ENCODE measurements around the gene PSORS1C2.
A peak's percentile ranks its signal among the peaks of the same experiment; 100 is the strongest.

The PSORS1C2 gene

DNA sequence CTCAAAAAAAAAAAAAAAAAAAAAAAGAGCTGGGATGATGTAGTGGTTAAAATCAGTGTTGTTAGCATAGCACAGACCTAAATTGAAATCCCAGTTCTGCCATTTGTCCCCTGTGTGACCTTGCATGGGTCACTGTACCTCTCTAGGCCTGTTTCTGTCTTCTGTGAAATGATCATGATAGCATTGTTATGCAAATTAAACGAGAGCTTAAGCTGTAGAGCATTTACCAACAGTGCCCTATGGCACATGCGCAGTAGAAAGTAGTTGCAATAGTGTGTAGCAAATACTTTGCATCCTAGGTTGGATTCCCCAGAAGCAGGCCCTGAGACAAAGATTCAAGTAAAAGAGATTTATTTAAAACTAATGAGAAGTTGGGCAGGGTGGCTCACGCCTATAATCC is 7.3 kb downstream of the PSORS1C2 start:
- no peaks in the 10 kb centered on the region for H3K27me3 ChIP-seq
- H3K4me3 ChIP-seq: no peak overlapping the region
- no peaks in the 10 kb centered on the region for H3K9me3 ChIP-seq (replicated peaks in 1 of 11)
- no peak for TF ChIP-seq Cebpa-rat (IDR thresholded peaks at IDR 0.05)
- no peaks in the 10 kb centered on the region for H4K20me1 ChIP-seq
- H3K36me3 ChIP-seq: no peaks in the 10 kb centered on the region
- H3K27ac ChIP-seq: no peak overlapping the region
- H3K4me2 ChIP-seq: no peak overlapping the region
- H3K9ac ChIP-seq: no peak overlapping the region
- H3K4me1 ChIP-seq: 0 out of 20 replicates have a peak, but pooled peaks cover 0 to 2% (median 0%) of the 10 kb centered on the region in 10 experiments

DNA sequence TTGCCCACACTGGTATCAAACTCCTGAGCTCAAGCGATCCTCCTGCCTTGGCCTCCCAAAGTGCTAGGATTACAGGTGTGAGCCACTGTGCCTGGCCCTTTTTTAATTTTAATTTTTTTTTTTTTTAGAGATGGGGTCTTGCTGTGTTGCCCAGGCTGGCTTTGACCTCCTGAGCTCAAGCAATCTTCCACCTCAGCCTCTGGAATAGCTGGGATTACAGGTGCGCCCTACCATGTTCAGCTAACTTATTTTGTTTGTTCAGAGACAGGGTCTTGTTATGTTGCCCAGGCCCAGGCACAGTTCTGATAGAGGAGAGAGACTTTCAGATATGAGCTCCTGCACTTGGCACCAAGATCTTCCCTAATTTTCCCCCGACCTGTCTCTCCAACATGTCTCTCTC is 8.1 kb downstream of the PSORS1C2 start:
- no peaks in the 10 kb centered on the region for H3K9me3 ChIP-seq (replicated peaks in 1 of 11)
- H3K4me3 ChIP-seq: no peak overlapping the region
- no peaks in the 10 kb centered on the region for H4K20me1 ChIP-seq
- TF ChIP-seq Cebpa-rat (IDR thresholded peaks at IDR 0.05): no peak
- H3K27ac ChIP-seq: no peak overlapping the region
- no peak overlapping the region for H3K9ac ChIP-seq
- H3K4me1 ChIP-seq: peaks cover under 1 to 10% (median 3%) of the 10 kb centered on the region in 10 experiments; a peak in 13 of 20 replicates
- no peak overlapping the region for H3K4me2 ChIP-seq
- H3K36me3 ChIP-seq: no peaks in the 10 kb centered on the region
- H3K27me3 ChIP-seq: no peaks in the 10 kb centered on the region

DNA sequence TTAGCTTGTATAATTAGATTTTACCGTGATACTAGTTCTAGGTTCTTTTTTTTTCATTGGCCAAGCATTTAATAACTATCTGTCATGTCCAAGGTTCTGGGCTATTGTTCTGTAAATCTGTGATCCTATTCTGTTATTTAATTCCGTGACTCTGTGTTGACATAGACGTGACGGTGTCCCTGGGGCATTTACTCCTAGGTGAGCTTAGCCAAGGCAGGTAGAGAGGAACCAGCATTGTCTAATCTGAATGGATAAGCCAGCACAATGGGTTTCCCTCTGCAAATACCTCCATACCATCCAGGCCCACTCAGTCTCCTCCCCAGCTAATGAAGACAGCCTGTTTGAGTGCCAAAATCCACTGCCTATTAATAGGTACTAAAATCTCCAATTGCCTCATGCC is 9.7 kb downstream of the PSORS1C2 start:
- no peak for TF ChIP-seq Cebpa-rat (IDR thresholded peaks at IDR 0.05)
- Histone ChIP-seq H3K36me3 (no peaks in the 10 kb centered on the region), H3K9me3 (replicated peaks in 1 of 11) (no peaks in the 10 kb centered on the region)

DNA sequence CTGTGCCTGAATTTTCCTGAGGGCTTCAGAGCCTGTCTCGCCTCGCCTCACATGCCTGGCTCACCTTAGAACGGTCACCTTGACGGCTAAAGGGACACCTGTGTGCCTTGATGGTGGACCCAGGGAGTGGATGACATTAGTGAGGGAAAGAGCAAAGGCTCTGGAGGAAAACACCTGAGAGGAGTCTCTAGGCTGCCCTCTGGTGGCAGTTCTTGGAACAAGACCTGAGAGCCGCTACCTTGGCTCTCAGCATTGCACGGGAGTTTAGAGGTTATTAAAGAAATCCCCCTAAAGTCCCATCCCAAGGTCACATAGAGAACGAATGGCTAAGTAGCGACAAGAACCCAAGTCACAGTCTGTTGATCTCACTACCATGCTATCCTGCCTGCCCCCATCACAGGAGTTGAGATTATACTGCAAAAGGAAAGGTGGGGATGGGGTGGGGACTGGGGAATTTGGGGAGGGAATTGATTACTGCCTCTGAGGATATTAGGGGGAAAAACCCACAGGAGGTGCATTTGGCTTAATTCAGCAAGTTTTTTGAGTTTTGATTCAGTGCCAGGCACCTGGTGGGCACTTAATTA is 10.7 kb downstream of the PSORS1C2 start:
- no peaks in the 10 kb centered on the region for H3K36me3 ChIP-seq
- no peak for TF ChIP-seq Cebpa-rat (IDR thresholded peaks at IDR 0.05)
- H3K27me3 ChIP-seq: no peaks in the 10 kb centered on the region
- H3K9ac ChIP-seq: no peak overlapping the region
- no peak overlapping the region for H3K27ac ChIP-seq
- no peak overlapping the region for H3K4me2 ChIP-seq
- no peaks in the 10 kb centered on the region for H3K9me3 ChIP-seq (replicated peaks in 1 of 11)
- H4K20me1 ChIP-seq: no peaks in the 10 kb centered on the region
- no peak overlapping the region for H3K4me3 ChIP-seq
- peaks cover 12 to 17% (median 14%) of the 10 kb centered on the region in 10 experiments; a peak in 19 of 20 replicates for H3K4me1 ChIP-seq

More for the DNA sequence above, 9.7 kb downstream of the PSORS1C2 start:
- H3K4me3 ChIP-seq: no peak overlapping the region
- no peaks in the 10 kb centered on the region for H4K20me1 ChIP-seq
- H3K4me2 ChIP-seq: no peak overlapping the region
- H3K27ac ChIP-seq: no peak overlapping the region
- no peak overlapping the region for H3K9ac ChIP-seq
- no peaks in the 10 kb centered on the region for H3K27me3 ChIP-seq
- H3K4me1 ChIP-seq: peaks cover 12 to 17% (median 14%) of the 10 kb centered on the region in 10 experiments; a peak in 18 of 20 replicates

DNA sequence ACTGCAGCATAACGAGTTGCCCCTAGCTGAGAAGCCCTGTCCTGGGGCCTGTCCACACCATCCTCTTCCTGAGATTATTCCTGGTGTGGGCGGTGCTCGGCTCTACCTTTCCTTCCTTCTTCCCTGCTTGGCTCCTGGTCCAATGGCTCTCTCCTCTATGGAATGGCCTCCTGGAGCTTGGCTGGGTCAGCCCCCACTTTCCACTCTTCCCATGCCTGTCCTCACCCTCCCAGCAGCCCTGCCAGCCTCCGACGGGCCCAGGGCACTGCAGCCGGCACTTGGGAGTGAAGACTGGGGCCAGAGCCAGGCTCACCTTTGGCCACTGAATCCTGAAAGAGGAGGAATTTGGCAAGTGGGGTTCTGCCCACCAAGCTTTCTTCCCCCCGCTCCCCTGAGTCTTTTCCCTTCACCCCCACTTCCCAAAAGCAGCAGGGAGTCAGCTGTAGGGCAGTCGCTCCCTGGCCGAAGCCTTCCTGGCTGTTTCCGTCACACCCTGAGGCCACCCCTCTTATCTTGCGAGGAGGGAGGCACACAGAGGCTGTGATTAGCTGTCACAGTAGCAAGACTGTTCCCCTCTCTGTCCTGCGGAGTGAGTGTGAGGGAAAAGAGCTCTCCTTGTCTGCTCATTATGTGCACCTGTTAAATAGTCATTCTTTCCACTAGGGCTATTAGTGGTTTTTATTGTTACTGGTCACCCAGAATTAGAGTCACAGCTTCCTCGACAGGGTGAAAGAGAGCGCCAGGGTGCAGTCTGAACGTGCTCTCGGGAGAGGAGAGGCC is 12.3 kb downstream of the PSORS1C2 start:
- Histone ChIP-seq H3K27ac (no peak overlapping the region), H3K4me3 (no peak overlapping the region), H3K9ac (no peak overlapping the region)

DNA sequence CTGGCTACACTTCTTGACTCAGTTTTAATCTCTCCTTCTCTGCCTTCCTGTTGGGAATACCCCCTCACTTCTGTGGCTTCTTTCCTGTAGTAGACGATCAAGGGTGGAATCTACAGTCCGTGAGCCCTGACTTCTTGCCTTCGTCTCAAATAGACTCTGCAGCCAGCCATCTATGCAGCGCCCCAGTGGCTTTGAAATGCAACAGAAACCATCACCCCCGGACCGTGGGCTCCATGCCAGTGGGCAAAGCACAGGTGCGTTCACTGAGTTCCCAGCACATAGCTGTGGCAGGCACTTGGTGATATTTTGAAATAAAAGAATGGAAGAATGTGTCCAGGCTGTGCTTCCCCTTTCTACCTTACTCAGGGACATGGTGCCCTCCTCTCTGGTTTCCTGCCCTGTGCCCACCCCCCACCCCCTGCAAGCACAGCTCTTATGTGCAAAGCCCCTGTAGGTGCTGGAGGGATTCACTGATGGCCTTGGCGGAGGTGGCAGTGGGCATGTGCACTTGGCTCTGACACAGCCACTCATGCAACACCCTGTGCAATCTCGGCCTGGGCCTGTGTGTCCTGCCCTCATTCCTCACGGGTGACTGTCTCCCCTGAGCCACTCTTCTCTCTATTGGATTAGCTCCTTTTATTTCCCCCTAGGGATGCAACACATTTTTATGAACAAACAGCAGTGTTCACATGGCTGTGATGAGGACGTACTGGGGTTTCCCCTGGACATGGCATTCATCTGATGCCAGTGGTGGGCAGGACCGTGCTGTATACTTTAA is 13.1 kb downstream of the PSORS1C2 start:
- TF ChIP-seq Cebpa-rat (IDR thresholded peaks at IDR 0.05): no peak
- H3K4me1 ChIP-seq: peaks cover 24 to 33% (median 27%) of the 10 kb centered on the region in 10 experiments; a peak in 19 of 20 replicates
- H3K4me2 ChIP-seq: peak overlapping the region in 10 of 11 experiments; percentile 21 to 67 (median 38); a peak in 15 of 22 replicates
- H3K4me3 ChIP-seq: no peak overlapping the region
- H3K27ac ChIP-seq: no peak overlapping the region
- H4K20me1 ChIP-seq: no peaks in the 10 kb centered on the region
- no peaks in the 10 kb centered on the region for H3K36me3 ChIP-seq
- no peaks in the 10 kb centered on the region for H3K9me3 ChIP-seq (replicated peaks in 1 of 11)
- H3K27me3 ChIP-seq: no peaks in the 10 kb centered on the region
- H3K9ac ChIP-seq: no peak overlapping the region

More for the DNA sequence above, 12.3 kb downstream of the PSORS1C2 start:
- Histone ChIP-seq H3K4me2 (0 out of 22 replicates have a peak overlapping the region, but pooled peaks of 1 of the 11 experiments have one; percentile 39), H3K36me3 (no peaks in the 10 kb centered on the region), H3K27me3 (no peaks in the 10 kb centered on the region), H3K9me3 (replicated peaks in 1 of 11) (no peaks in the 10 kb centered on the region), H4K20me1 (no peaks in the 10 kb centered on the region), H3K4me1 (peaks cover 24 to 33% (median 27%) of the 10 kb centered on the region in 10 experiments; a peak in 19 of 20 replicates)
- TF ChIP-seq Cebpa-rat (IDR thresholded peaks at IDR 0.05): no peak

DNA sequence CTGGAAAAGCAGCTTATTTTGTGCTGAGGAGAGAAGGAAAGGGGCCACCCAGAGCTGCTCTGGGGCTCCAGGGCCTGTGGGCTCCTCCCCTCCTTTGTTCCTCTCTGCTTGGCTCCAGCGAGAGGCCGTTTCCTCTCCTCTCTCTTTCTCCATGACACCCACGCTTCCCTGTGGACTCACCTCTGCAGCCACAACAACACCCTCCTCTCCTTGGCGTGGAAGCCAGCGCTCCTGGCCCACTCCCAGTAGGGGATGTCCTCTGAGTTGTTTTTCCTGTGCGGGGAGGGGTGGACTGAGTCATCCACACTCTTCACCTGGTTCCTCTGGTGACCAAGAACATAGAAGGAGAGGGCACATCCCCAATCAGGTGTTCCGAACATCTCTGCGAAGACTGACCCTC is 13.7 kb downstream of the PSORS1C2 start:
- no peak overlapping the region for H3K27ac ChIP-seq
- H4K20me1 ChIP-seq: no peaks in the 10 kb centered on the region
- H3K9me3 ChIP-seq (replicated peaks in 1 of 11): no peaks in the 10 kb centered on the region
- H3K4me1 ChIP-seq: peaks cover 24 to 33% (median 27%) of the 10 kb centered on the region in 10 experiments; a peak in 19 of 20 replicates
- H3K36me3 ChIP-seq: no peaks in the 10 kb centered on the region
- H3K27me3 ChIP-seq: no peaks in the 10 kb centered on the region
- peak overlapping the region in 10 of 11 experiments; percentile 21 to 67 (median 38); a peak in 16 of 22 replicates for H3K4me2 ChIP-seq
- H3K9ac ChIP-seq: no peak overlapping the region
- no peak overlapping the region for H3K4me3 ChIP-seq
- no peak for TF ChIP-seq Cebpa-rat (IDR thresholded peaks at IDR 0.05)

DNA sequence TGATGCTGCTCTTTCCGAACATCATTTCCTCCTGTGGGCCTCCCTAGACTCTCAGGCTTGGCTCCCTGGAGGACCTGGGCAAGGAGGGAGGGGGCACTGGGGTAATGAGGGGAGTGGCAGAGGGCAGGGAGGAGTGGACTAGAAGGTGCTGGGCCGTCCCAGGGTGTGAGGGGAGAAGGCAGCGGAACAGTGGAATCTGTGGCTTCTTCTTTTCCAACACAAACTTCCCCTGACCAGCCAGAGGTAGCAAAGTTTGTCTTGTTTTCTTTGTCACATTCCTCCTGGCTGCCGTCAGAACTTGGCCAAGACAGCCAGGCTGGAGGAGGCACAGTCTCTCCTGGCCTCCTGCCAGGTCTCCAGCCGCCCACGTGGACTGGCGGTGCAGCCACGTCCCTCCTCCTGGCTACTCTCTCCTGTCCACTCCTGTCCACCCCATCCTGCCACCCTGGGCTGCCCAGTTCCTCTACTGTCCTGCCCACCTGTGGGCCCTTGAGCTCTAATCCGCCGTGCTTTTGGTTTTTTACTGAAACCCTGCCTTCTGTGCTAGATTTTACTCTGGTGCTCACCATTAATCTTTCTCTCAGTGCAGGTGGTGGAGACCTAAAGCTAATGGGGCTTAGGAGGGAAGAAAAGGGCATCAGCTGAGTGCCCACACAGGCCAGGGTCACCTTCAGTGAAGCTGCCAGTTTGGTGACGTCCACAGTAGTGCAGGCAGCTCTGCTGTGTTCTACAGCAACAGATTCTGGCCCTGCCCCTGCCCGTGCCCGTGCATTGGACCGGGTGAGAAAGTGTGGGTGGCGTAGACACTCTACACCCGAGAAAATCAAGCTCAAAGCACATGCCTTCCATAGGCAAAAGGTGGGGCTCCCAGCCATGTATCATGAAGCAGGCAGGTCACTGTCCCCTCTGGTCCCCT is 15.8 kb downstream of the PSORS1C2 start:
- Histone ChIP-seq H3K4me1 (peaks cover 24 to 33% (median 27%) of the 10 kb centered on the region in 10 experiments; a peak in 19 of 20 replicates), H3K4me2 (peak overlapping the region in 10 of 11 experiments; percentile 2 to 57 (median 44); a peak in 16 of 22 replicates), H3K27me3 (no peaks in the 10 kb centered on the region), H3K27ac (0 out of 22 replicates have a peak overlapping the region, but pooled peaks of 1 of the 11 experiments have one; percentile 2), H4K20me1 (no peaks in the 10 kb centered on the region), H3K9ac (no peak overlapping the region), H3K4me3 (no peak overlapping the region), H3K36me3 (no peaks in the 10 kb centered on the region), H3K9me3 (replicated peaks in 1 of 11) (no peaks in the 10 kb centered on the region)
- no peak for TF ChIP-seq Cebpa-rat (IDR thresholded peaks at IDR 0.05)
